BJ (cell line): ENCODE data around the gene ANHX. TPM values are rescaled to one million over a fixed set of nuclear protein-coding genes. Genes with fewer than 3 reads are reported as not detected.

ENCODE experiments used
- CTCF ChIA-PET: fragments of 350-600 bp; formaldehyde crosslinking; extraction: SDS; loops from one replicate; lab custom pipeline; 2021; ENCODE audit warnings: antibody characterized with exemption, inconsistent platforms; lab: Yijun Ruan, JAX
- POLR2A ChIA-PET: fragments of 300-600 bp; sonication (Branson Sonifier 250); formaldehyde crosslinking; extraction: SDS; loops from one replicate; lab custom pipeline; 2021; ENCODE audit warnings: antibody characterized with exemption; lab: Charles Lee
- DNase-seq: peaks from one replicate; pipeline ENCODE4 v3.0.0-alpha.2; 2011; ENCODE audit warnings: low read depth
- H3K27me3 ChIP-seq: 2 replicates; pipeline ENCODE4 v1.6.0; 2011; ENCODE audit warnings: low read length; ENCODE audit not compliant: control insufficient read depth, insufficient read depth
- H3K36me3 ChIP-seq: 2 replicates; pipeline ENCODE4 v1.5.1; 2011; ENCODE audit warnings: low read length; ENCODE audit not compliant: control insufficient read depth, insufficient read depth
- H3K4me3 ChIP-seq: 2 replicates; pipeline ENCODE4 v1.5.1; 2011; ENCODE audit warnings: low read depth, mild to moderate bottlenecking, control low read depth, low read length
- CTCF ChIP-seq: IDR thresholded peaks from 2 replicates; pipeline ENCODE4 v1.5.1; 2011; ENCODE audit warnings: low read depth, mild to moderate bottlenecking, control low read depth, inconsistent platforms, low read length, moderate library complexity; ENCODE audit not compliant: insufficient read depth
- polyA plus RNA-seq: library from polyadenylated mRNA; depleted of rRNA; stranded (reverse); fragments of >200 nt; gene quantifications from 2 replicates; pipeline ENCODE4 v1.2.3, GENCODE V29; 2011

Gene ANHX
- polyA plus RNA-seq, 1 experiment, result not detected

GRCh38 chr12:133204264-133204603 is 31.4 kb downstream of the ANHX start:
- H3K27me3 ChIP-seq, result no peaks in the 10 kb centered on the region
- ChIA-PET CTCF (no interaction called here), POLR2A (no interaction called here)
- no peak for TF ChIP-seq CTCF
- DNase-seq, result no peak
- H3K4me3 ChIP-seq, result no peak overlapping the region
- H3K36me3 ChIP-seq, result peaks cover 7% of the 10 kb centered on the region

GRCh38 chr12:133203344-133204263 is 32.1 kb downstream of the ANHX start:
- Histone ChIP-seq H3K36me3 (peaks cover 7% of the 10 kb centered on the region), H3K27me3 (no peaks in the 10 kb centered on the region), H3K4me3 (no peak overlapping the region)
- ChIA-PET POLR2A (no interaction called here), CTCF (interaction anchor here (1.1 kb wide), 1 partner anchor 15 kb away, joined by 3 read pairs; no protein-coding TSS in a partner anchor)
- no peak for DNase-seq
- TF ChIP-seq CTCF, result no peak

GRCh38 chr12:133202493-133203343 is 33.0 kb downstream of the ANHX start:
- DNase-seq, result no peak
- Histone ChIP-seq H3K36me3 (peaks cover 7% of the 10 kb centered on the region), H3K27me3 (no peaks in the 10 kb centered on the region), H3K4me3 (no peak overlapping the region)
- POLR2A ChIA-PET, result no interaction called here
- CTCF ChIA-PET, result interaction anchor here (1.1 kb wide), 1 partner anchor 14 kb away, joined by 3 read pairs; no protein-coding TSS in a partner anchor
- TF ChIP-seq CTCF, result no peak

GRCh38 chr12:133201888-133202287 is 33.8 kb downstream of the ANHX start:
- H3K36me3 ChIP-seq, result peaks cover 7% of the 10 kb centered on the region
- no peak for TF ChIP-seq CTCF
- CTCF ChIA-PET, result no interaction called here

GRCh38 chr12:133192847-133193246 is 42.8 kb downstream of the ANHX start:
- TF ChIP-seq CTCF, result no peak
- POLR2A ChIA-PET, result no interaction called here
- no peak for DNase-seq
- H3K4me3 ChIP-seq, result no peak overlapping the region
- H3K36me3 ChIP-seq, result peaks cover 21% of the 10 kb centered on the region
- CTCF ChIA-PET, result interaction anchor here (0.6 kb wide), 1 partner anchor 211 kb away, joined by 3 read pairs; no protein-coding TSS in a partner anchor
- no peaks in the 10 kb centered on the region for H3K27me3 ChIP-seq

More at GRCh38 chr12:133201888-133202287, 33.8 kb downstream of the ANHX start:
- H3K4me3 ChIP-seq, result no peak overlapping the region
- POLR2A ChIA-PET, result no interaction called here
- H3K27me3 ChIP-seq, result no peaks in the 10 kb centered on the region
- no peak for DNase-seq
